PC-9 (cell line): ENCODE measurements around the gene LETM1. TPM values are rescaled to one million over a fixed set of nuclear protein-coding genes. Genes with fewer than 3 reads are reported as not detected.

ENCODE experiments used
- BruUV-seq: library from RNA; stranded (reverse); fragments of 400-500 nt; replicated peaks from 2 replicates; lab custom pipeline; 2021; lab: Mats Ljungman, UMichigan
- CTCF ChIA-PET: fragments of 300-600 bp; sonication (Branson Sonifier 250); formaldehyde crosslinking; loops from one replicate; lab custom pipeline; 2022; ENCODE audit warnings: antibody characterized with exemption; lab: Charles Lee
- POLR2A ChIA-PET: fragments of 300-600 bp; sonication (Branson Sonifier 250); formaldehyde crosslinking; loops from one replicate; lab custom pipeline; 2022; ENCODE audit warnings: antibody characterized with exemption; ENCODE audit not compliant: unreplicated experiment; lab: Charles Lee
- DNase-seq, 2 experiments: peaks; one replicate each; pipeline versions ENCODE4 v3.0.0 to v3.0.0-alpha.2; 2015 to 2022; ENCODE audit warnings: mixed read lengths in 1 of 2
- H2AFZ ChIP-seq: fragments of 200-600 bp; sonication (generic); 2 replicates; pipeline ENCODE4 v1.8.1; 2017; ENCODE audit warnings: antibody characterized with exemption
- H3F3A ChIP-seq: fragments of 200-600 bp; sonication (generic); 2 replicates; pipeline ENCODE4 v1.8.1; 2017; ENCODE audit warnings: antibody characterized with exemption, mild to moderate bottlenecking, low read depth; ENCODE audit not compliant: insufficient read depth
- H3K27ac ChIP-seq: fragments of 200-600 bp; sonication (generic); 2 replicates; pipeline ENCODE4 v1.6.1; 2016; ENCODE audit warnings: mixed run types
- H3K27me3 ChIP-seq: fragments of 200-600 bp; sonication (generic); 2 replicates; pipeline ENCODE4 v1.6.1; 2016; ENCODE audit warnings: low read depth, mixed run types; ENCODE audit not compliant: insufficient read depth
- H3K36me3 ChIP-seq: fragments of 200-600 bp; sonication (generic); 2 replicates; pipeline ENCODE4 v1.6.1; 2016; ENCODE audit warnings: low read depth, mixed run types
- H3K4me1 ChIP-seq: fragments of 200-600 bp; sonication (generic); replicated peaks from 2 replicates; pipeline ENCODE4 v1.6.1; 2016; ENCODE audit warnings: mixed run types; ENCODE audit not compliant: insufficient read depth
- H3K4me2 ChIP-seq: fragments of 200-600 bp; sonication (generic); 2 replicates; pipeline ENCODE4 v1.6.1; 2017; ENCODE audit warnings: mixed run types
- H3K4me3 ChIP-seq: fragments of 200-600 bp; sonication (generic); 2 replicates; pipeline ENCODE4 v1.6.1; 2016; ENCODE audit warnings: mixed run types
- H3K79me2 ChIP-seq: fragments of 200-600 bp; sonication (generic); 2 replicates; pipeline ENCODE4 v1.6.1; 2017; ENCODE audit warnings: low read depth, mixed run types
- H3K9me2 ChIP-seq: fragments of 200-600 bp; sonication (generic); 2 replicates; pipeline ENCODE4 v1.8.1; 2017; ENCODE audit warnings: mild to moderate bottlenecking; ENCODE audit not compliant: insufficient read depth
- H3K9me3 ChIP-seq: fragments of 200-600 bp; sonication (generic); 2 replicates; pipeline ENCODE4 v1.8.1; 2016; ENCODE audit warnings: low read depth; ENCODE audit not compliant: insufficient read depth
- H4K20me1 ChIP-seq: fragments of 200-600 bp; sonication (generic); 2 replicates; pipeline ENCODE4 v1.8.1; 2017; ENCODE audit not compliant: insufficient read depth
- EZH2 ChIP-seq: fragments of 200-600 bp; sonication (generic); IDR thresholded peaks from 2 replicates; pipeline ENCODE4 v1.8.0; 2017; ENCODE audit warnings: antibody characterized with exemption, low read depth
- intact Hi-C: fragments of 100-400 bp; cut with micrococcal nuclease; formaldehyde crosslinking; loops from one replicate; pipeline ENCODE4 v1.10.0; 2022; ENCODE audit not compliant: unreplicated experiment
- total RNA-seq: library from RNA; stranded (reverse); gene quantifications from 2 replicates; pipeline ENCODE4 v1.2.3, GENCODE V29; 2021
- TF ChIP-seq, protein P1 (sequence below): fragments of 200-600 bp; sonication (generic); conservative IDR thresholded peaks from 2 replicates; pipeline ENCODE4 v1.6.1; 2017; ENCODE audit warnings: mixed run types, antibody characterized with exemption, mild to moderate bottlenecking, moderate library complexity

LETM1 gene
- total RNA-seq, 1 experiment from 2014 or later, result 44.5 TPM

- no peak overlapping the region for H3K27ac ChIP-seq
- H3F3A ChIP-seq, result 0 out of 2 replicates have a peak, but pooled peaks cover 5% of the 10 kb centered on the region
- TF ChIP-seq EZH2, result no peak
- TF ChIP-seq, protein P1, sequence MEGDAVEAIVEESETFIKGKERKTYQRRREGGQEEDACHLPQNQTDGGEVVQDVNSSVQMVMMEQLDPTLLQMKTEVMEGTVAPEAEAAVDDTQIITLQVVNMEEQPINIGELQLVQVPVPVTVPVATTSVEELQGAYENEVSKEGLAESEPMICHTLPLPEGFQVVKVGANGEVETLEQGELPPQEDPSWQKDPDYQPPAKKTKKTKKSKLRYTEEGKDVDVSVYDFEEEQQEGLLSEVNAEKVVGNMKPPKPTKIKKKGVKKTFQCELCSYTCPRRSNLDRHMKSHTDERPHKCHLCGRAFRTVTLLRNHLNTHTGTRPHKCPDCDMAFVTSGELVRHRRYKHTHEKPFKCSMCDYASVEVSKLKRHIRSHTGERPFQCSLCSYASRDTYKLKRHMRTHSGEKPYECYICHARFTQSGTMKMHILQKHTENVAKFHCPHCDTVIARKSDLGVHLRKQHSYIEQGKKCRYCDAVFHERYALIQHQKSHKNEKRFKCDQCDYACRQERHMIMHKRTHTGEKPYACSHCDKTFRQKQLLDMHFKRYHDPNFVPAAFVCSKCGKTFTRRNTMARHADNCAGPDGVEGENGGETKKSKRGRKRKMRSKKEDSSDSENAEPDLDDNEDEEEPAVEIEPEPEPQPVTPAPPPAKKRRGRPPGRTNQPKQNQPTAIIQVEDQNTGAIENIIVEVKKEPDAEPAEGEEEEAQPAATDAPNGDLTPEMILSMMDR, result no peak
- intact Hi-C loops, result no loop called here
- no peaks in the 10 kb centered on the region for H3K79me2 ChIP-seq
- H3K4me2 ChIP-seq, result no peak overlapping the region
- no peak overlapping the region for H3K4me3 ChIP-seq
- H4K20me1 ChIP-seq, result no peaks in the 10 kb centered on the region
- no TSS peak for BruUV-seq
- H3K4me1 ChIP-seq, result peaks cover 14% of the 10 kb centered on the region
- ChIA-PET POLR2A (interaction anchor here (0.5 kb wide), 1 partner anchor 9 kb away, joined by 3 read pairs; no protein-coding TSS in a partner anchor), CTCF (no interaction called here)
- H2AFZ ChIP-seq, result no peak overlapping the region
- H3K9me2 ChIP-seq, result no peaks in the 10 kb centered on the region
- no peak for DNase-seq
- no peaks in the 10 kb centered on the region for H3K27me3 ChIP-seq
- H3K36me3 ChIP-seq, result no peaks in the 10 kb centered on the region
- no peaks in the 10 kb centered on the region for H3K9me3 ChIP-seq
These were observed 71.0 kb downstream of the LETM1 start for GRCh38 chr4:1784789-1785591.

DNA sequence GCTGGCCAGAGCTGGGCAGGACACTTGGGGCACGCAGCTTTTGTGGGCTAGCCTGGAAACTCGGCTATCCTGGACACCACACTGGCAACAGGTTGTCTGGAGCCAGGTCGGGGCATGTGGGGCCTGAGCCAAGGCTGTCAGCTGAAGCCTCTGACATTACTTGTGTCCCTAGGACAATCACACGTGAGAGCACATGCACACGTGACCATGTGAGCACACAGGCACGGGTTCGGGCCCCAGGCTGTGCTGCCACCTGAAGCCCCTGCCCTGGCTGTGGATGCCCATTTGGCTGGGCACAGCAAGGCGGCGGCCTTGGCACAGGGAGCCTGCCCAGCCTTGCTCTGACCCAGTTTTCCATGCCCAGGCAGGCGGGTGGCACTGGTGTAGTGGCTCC is 71.6 kb downstream of the LETM1 start:
- ChIA-PET POLR2A (no interaction called here), CTCF (no interaction called here)
- no peak for DNase-seq
- peaks cover 7% of the 10 kb centered on the region; the same call in 1 of the 2 replicates for H3F3A ChIP-seq
- TF ChIP-seq EZH2, result no peak
- TF ChIP-seq, protein P1, result no peak
- no peaks in the 10 kb centered on the region for H3K27me3 ChIP-seq
- peak overlapping the region; percentile 18; the same call in 1 of the 2 replicates for H3K4me2 ChIP-seq
- no peaks in the 10 kb centered on the region for H3K79me2 ChIP-seq
- H2AFZ ChIP-seq, result no peak overlapping the region
- no peaks in the 10 kb centered on the region for H3K9me2 ChIP-seq
- H3K9me3 ChIP-seq, result no peaks in the 10 kb centered on the region
- no peaks in the 10 kb centered on the region for H3K36me3 ChIP-seq
- intact Hi-C loops, result no loop called here
- H3K4me1 ChIP-seq, result peaks cover 19% of the 10 kb centered on the region
- no peak overlapping the region for H3K27ac ChIP-seq
- H3K4me3 ChIP-seq, result no peak overlapping the region
- H4K20me1 ChIP-seq, result no peaks in the 10 kb centered on the region
- BruUV-seq, result no TSS peak

DNA sequence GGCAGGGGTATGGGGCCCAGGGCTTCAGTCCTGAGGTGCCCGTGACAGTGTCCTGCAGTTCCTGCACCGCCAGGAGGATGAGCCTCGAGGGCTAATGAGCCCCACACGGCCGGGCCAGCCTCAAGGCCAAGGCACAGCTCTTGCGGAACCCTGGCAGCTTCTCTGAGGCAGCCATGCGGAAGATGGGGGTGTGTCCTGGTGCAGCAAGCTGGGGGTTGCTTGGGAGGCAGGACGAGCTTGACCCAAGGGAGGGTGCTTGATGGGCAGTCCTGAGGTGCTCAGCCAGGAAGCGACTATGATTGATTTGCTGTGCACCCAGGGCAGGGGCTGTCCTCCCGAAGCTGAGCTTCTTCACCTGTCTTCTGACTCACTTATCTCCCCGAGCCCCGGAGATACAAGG is 72.0 kb downstream of the LETM1 start:
- ChIA-PET POLR2A (no interaction called here), CTCF (no interaction called here)
- peak overlapping the region; percentile 18; the same call in 1 of the 2 replicates for H3K4me2 ChIP-seq

More for the DNA sequence above, 72.0 kb downstream of the LETM1 start:
- H3K79me2 ChIP-seq, result no peaks in the 10 kb centered on the region
- DNase-seq, result peak; percentile 55 to 66
- H3K36me3 ChIP-seq, result no peaks in the 10 kb centered on the region
- BruUV-seq, result no TSS peak
- H3K4me3 ChIP-seq, result no peak overlapping the region
- no peaks in the 10 kb centered on the region for H3K27me3 ChIP-seq
- H3F3A ChIP-seq, result peaks cover 8% of the 10 kb centered on the region; the same call in 1 of the 2 replicates
- no peaks in the 10 kb centered on the region for H3K9me3 ChIP-seq
- H3K27ac ChIP-seq, result no peak overlapping the region
- no peak for TF ChIP-seq EZH2
- TF ChIP-seq, protein P1, result no peak
- H3K4me1 ChIP-seq, result peaks cover 24% of the 10 kb centered on the region
- no peaks in the 10 kb centered on the region for H3K9me2 ChIP-seq
- H4K20me1 ChIP-seq, result no peaks in the 10 kb centered on the region
- intact Hi-C loops, result no loop called here
- no peak overlapping the region for H2AFZ ChIP-seq
